H1 (cell line): Measurements from ENCODE around the gene CENPP. TPM values are rescaled to one million over a fixed set of nuclear protein-coding genes. Genes with fewer than 3 reads are reported as not detected.

ENCODE experiments used
- CTCF ChIA-PET: fragments of 300-600 bp; sonication (Branson Sonifier 250); formaldehyde crosslinking; loops from one replicate; lab custom pipeline; 2021; ENCODE audit not compliant: partially characterized antibody; lab: Charles Lee
- POLR2A ChIA-PET: fragments of 300-600 bp; sonication (Branson Sonifier 250); formaldehyde crosslinking; loops from one replicate; lab custom pipeline; 2021; ENCODE audit warnings: inconsistent platforms; ENCODE audit not compliant: partially characterized antibody; lab: Charles Lee
- DNase-seq, 2 experiments: peaks; one replicate each; pipeline versions ENCODE4 v3.0.0 to v3.0.0-alpha.2; 2010 to 2022; ENCODE audit warnings: low spot score in 2 of 2, low read depth in 1 of 2, mixed read lengths in 1 of 2
- FAIRE-seq: peaks from 2 replicates; lab custom pipeline; 2011; peaks lifted over from hg19 to GRCh38; lab: Jason Lieb, UNC
- H2AFZ ChIP-seq: 2 replicates; pipeline ENCODE4 v1.8.1; 2012; ENCODE audit warnings: low read length, inconsistent platforms
- H2AK5ac ChIP-seq: 2 replicates; pipeline ENCODE4 v1.6.1; 2013; ENCODE audit warnings: low read depth, low read length
- H2BK120ac ChIP-seq: replicated peaks from 2 replicates; pipeline ENCODE3; 2013; ENCODE audit warnings: low read depth, low read length, inconsistent platforms
- H2BK12ac ChIP-seq: 2 replicates; pipeline ENCODE4 v1.6.1; 2013; ENCODE audit warnings: low read depth, low read length
- H2BK15ac ChIP-seq: 2 replicates; pipeline ENCODE4 v1.6.1; 2013; ENCODE audit warnings: low read length
- H2BK20ac ChIP-seq: 2 replicates; pipeline ENCODE4 v1.6.1; 2013; ENCODE audit warnings: low read length
- H2BK5ac ChIP-seq: 2 replicates; pipeline ENCODE4 v1.6.1; 2013; ENCODE audit warnings: low read depth, low read length
- H3K14ac ChIP-seq: 2 replicates; pipeline ENCODE4 v1.6.1; 2013; ENCODE audit warnings: inconsistent platforms; ENCODE audit not compliant: insufficient read length
- H3K18ac ChIP-seq: 2 replicates; pipeline ENCODE4 v1.6.1; 2013; ENCODE audit warnings: low read length; ENCODE audit errors: extremely low read depth
- H3K23ac ChIP-seq: 2 replicates; pipeline ENCODE4 v1.6.1; 2013; ENCODE audit warnings: inconsistent platforms; ENCODE audit not compliant: insufficient read length
- H3K23me2 ChIP-seq: 2 replicates; pipeline ENCODE4 v1.6.1; 2013; ENCODE audit warnings: low read depth, low read length
- H3K27ac ChIP-seq: 2 replicates; pipeline ENCODE4 v1.6.1; 2011; ENCODE audit warnings: low read depth, low read length, inconsistent platforms
- H3K27me3 ChIP-seq, 4 experiments: replicated peaks in 1 of 4; 1 replicate in 1 of 4; 2 replicates in 3 of 4; pipeline versions ENCODE4 v1.6.1 to v1.8.1; 2011 to 2013; ENCODE audit warnings: low read length in 3 of 4, mild to moderate bottlenecking in 3 of 4, inconsistent platforms in 2 of 4, mixed read lengths in 2 of 4, moderate library complexity in 1 of 4; ENCODE audit not compliant: control insufficient read depth in 3 of 4, insufficient read depth in 3 of 4; ENCODE audit errors: extremely low read depth in 1 of 4
- H3K36me3 ChIP-seq, 4 experiments: 2 replicates each; pipeline versions ENCODE4 v1.6.1 to v1.8.1; 2011 to 2013; ENCODE audit warnings: mild to moderate bottlenecking in 4 of 4, low read length in 3 of 4, moderate library complexity in 2 of 4, control low read depth in 1 of 4, inconsistent platforms in 1 of 4; ENCODE audit not compliant: insufficient read depth in 4 of 4, control insufficient read depth in 2 of 4
- H3K4ac ChIP-seq: replicated peaks from 2 replicates; pipeline ENCODE3; 2013; ENCODE audit warnings: low read length, low read depth, mixed read lengths, inconsistent platforms; ENCODE audit not compliant: insufficient read length
- H3K4me1 ChIP-seq, 4 experiments: replicated peaks in 1 of 4; 1 replicate in 1 of 4; 2 replicates in 3 of 4; pipeline versions ENCODE4 v1.6.1 to v1.8.1; 2011 to 2013; ENCODE audit warnings: low read length in 3 of 4, inconsistent platforms in 2 of 4, mixed read lengths in 1 of 4; ENCODE audit not compliant: insufficient read depth in 4 of 4, control insufficient read depth in 3 of 4
- H3K4me2 ChIP-seq, 2 experiments: 2 replicates each; pipeline versions ENCODE4 v1.6.1 to v1.8.1; 2011 to 2013; ENCODE audit warnings: low read depth in 2 of 2, low read length in 2 of 2, control low read depth in 1 of 2, inconsistent platforms in 1 of 2, mild to moderate bottlenecking in 1 of 2; ENCODE audit not compliant: insufficient read depth in 1 of 2
- H3K4me3 ChIP-seq, 4 experiments: fragments of 200-600, 300-600 bp in 1 of 4; sonication (generic), shearing (Covaris generic), sonication (Bioruptor Twin) in 1 of 4; 2 replicates each; pipeline versions ENCODE4 v1.5.1 to v1.8.1; 2011 to 2016; ENCODE audit warnings: low read length in 4 of 4, low read depth in 3 of 4, control low read depth in 2 of 4, inconsistent platforms in 2 of 4, mild to moderate bottlenecking in 2 of 4, mixed read lengths in 1 of 4, moderate library complexity in 1 of 4; ENCODE audit not compliant: insufficient read depth in 2 of 4; ENCODE audit errors: extremely low read depth in 1 of 4
- H3K56ac ChIP-seq: replicated peaks from 2 replicates; pipeline ENCODE3; 2013; ENCODE audit warnings: low read depth, mild to moderate bottlenecking, mixed read lengths, low read length, inconsistent platforms; ENCODE audit not compliant: insufficient read length
- H3K79me1 ChIP-seq: 2 replicates; pipeline ENCODE4 v1.6.1; 2013; ENCODE audit warnings: low read depth, low read length, control low read depth
- H3K79me2 ChIP-seq, 2 experiments: 2 replicates each; pipeline versions ENCODE4 v1.6.1 to v1.8.1; 2012 to 2013; ENCODE audit warnings: low read length in 2 of 2, mild to moderate bottlenecking in 2 of 2, inconsistent platforms in 1 of 2; ENCODE audit not compliant: insufficient read depth in 2 of 2, control insufficient read depth in 1 of 2
- H3K9ac ChIP-seq, 4 experiments: replicated peaks in 1 of 4; 1 replicate in 1 of 4; 2 replicates in 3 of 4; pipeline versions ENCODE4 v1.6.1 to v1.8.1; 2011 to 2013; ENCODE audit warnings: low read depth in 3 of 4, low read length in 3 of 4, control low read depth in 2 of 4, mild to moderate bottlenecking in 2 of 4, moderate library complexity in 2 of 4, inconsistent platforms in 1 of 4; ENCODE audit errors: extremely low read depth in 1 of 4
- H3K9me3 ChIP-seq, 2 experiments: 2 replicates each; pipeline versions ENCODE4 v1.6.1 to v1.8.1; 2012 to 2013; ENCODE audit warnings: mild to moderate bottlenecking in 2 of 2, moderate library complexity in 2 of 2, control low read depth in 1 of 2, inconsistent platforms in 1 of 2, low read depth in 1 of 2, low read length in 1 of 2, mixed read lengths in 1 of 2; ENCODE audit not compliant: insufficient read depth in 2 of 2
- H4K20me1 ChIP-seq, 2 experiments: replicated peaks in 1 of 2; 2 replicates each; pipeline versions ENCODE3 to v1.8.1; 2011 to 2013; ENCODE audit warnings: inconsistent platforms in 2 of 2, low read length in 2 of 2, mild to moderate bottlenecking in 1 of 2; ENCODE audit not compliant: insufficient read depth in 2 of 2, control insufficient read depth in 1 of 2
- H4K5ac ChIP-seq: 2 replicates; pipeline ENCODE4 v1.6.1; 2013; ENCODE audit warnings: low read length, low read depth, mixed read lengths, inconsistent platforms; ENCODE audit not compliant: insufficient read length
- H4K8ac ChIP-seq: 2 replicates; pipeline ENCODE4 v1.8.0; 2013; ENCODE audit warnings: mild to moderate bottlenecking, moderate library complexity, low read length, inconsistent platforms; ENCODE audit not compliant: insufficient read depth; ENCODE audit errors: extremely low read depth
- H4K91ac ChIP-seq: replicated peaks from 2 replicates; pipeline ENCODE3; 2013; ENCODE audit warnings: low read length, mixed read lengths, inconsistent platforms; ENCODE audit not compliant: insufficient read length
- CEBPB ChIP-seq: IDR thresholded peaks from 2 replicates; pipeline ENCODE4 v1.6.1; 2012; ENCODE audit warnings: low read depth, low read length
- CHD1 ChIP-seq: IDR thresholded peaks from 2 replicates; pipeline ENCODE4 v1.6.1; 2012; ENCODE audit warnings: low read depth, low read length, improper control_type of control experiment
- CHD2 ChIP-seq: IDR thresholded peaks from 2 replicates; pipeline ENCODE4 v1.6.1; 2012; ENCODE audit warnings: low read length, improper control_type of control experiment
- CTCF ChIP-seq, 3 experiments: IDR thresholded peaks; 1 replicate in 2 of 3; 2 replicates in 1 of 3; pipeline versions ENCODE4 v1.5.1 to v1.6.1; 2011; ENCODE audit warnings: low read length in 3 of 3, mild to moderate bottlenecking in 3 of 3, inconsistent platforms in 2 of 3, low read depth in 1 of 3, moderate library complexity in 1 of 3; ENCODE audit not compliant: insufficient read depth in 1 of 3; ENCODE audit errors: control extremely low read depth in 1 of 3
- MAX ChIP-seq: IDR thresholded peaks from 2 replicates; pipeline ENCODE4 v1.6.1; 2012; ENCODE audit warnings: inconsistent platforms
- NANOG ChIP-seq: IDR thresholded peaks from 2 replicates; pipeline ENCODE4 v1.6.1; 2011; ENCODE audit warnings: low read length, low read depth, mild to moderate bottlenecking, inconsistent platforms; ENCODE audit not compliant: insufficient read depth, poor library complexity, severe bottlenecking
- POLR2A ChIP-seq, 2 experiments: IDR thresholded peaks; 1 replicate in 1 of 2; 2 replicates in 1 of 2; pipeline ENCODE4 v1.6.1; 2011; ENCODE audit warnings: low read depth in 2 of 2, low read length in 2 of 2, mild to moderate bottlenecking in 2 of 2; ENCODE audit errors: control extremely low read depth in 1 of 2
- POU5F1 ChIP-seq: IDR thresholded peaks from 2 replicates; pipeline ENCODE4 v1.6.1; 2011; ENCODE audit warnings: low read depth, mild to moderate bottlenecking, low read length, moderate library complexity
- SIX5 ChIP-seq: IDR thresholded peaks from 2 replicates; pipeline ENCODE4 v1.6.1; 2011; ENCODE audit warnings: mild to moderate bottlenecking, low read depth, low read length
- SP1 ChIP-seq: IDR thresholded peaks from 2 replicates; pipeline ENCODE4 v1.6.1; 2011; ENCODE audit warnings: low read depth, low read length
- SRF ChIP-seq: IDR thresholded peaks from 2 replicates; pipeline ENCODE4 v1.6.1; 2011; ENCODE audit warnings: mild to moderate bottlenecking, low read depth, low read length, moderate library complexity
- WGBS, 2 experiments: shearing (Covaris generic) in 1 of 2; methylation state at CpG; one replicate each; pipeline versions ENCODE4 v1.1.6 to v1.1.7; 2013 to 2015; ENCODE audit warnings: low lambda C conversion rate in 2 of 2, mixed read lengths in 2 of 2, inconsistent platforms in 1 of 2, low coverage in 1 of 2, missing lambda C conversion rate in 1 of 2; ENCODE audit not compliant: insufficient replicate concordance in 2 of 2, insufficient coverage in 1 of 2, insufficient read length in 1 of 2; ENCODE audit errors: extremely low coverage in 1 of 2, missing lambda C conversion rate in 1 of 2; 5-methylcytosine and 5-hydroxymethylcytosine counted together
- polyA plus RNA-seq, 7 experiments: library from polyadenylated mRNA; depleted of rRNA in 3 of 7; stranded (reverse) in 5 of 7; unstranded in 2 of 7; fragments of >200 nt in 5 of 7; fragments of 200-250 nt in 2 of 7; gene quantifications; 1 replicate in 5 of 7; 2 replicates in 1 of 7; 4 replicates in 1 of 7; pipeline versions ENCODE4 v1.2.1 to v1.2.3, GENCODE V29; 2011 to 2013; ENCODE audit warnings: missing spikeins in 2 of 7, mixed read lengths in 2 of 7
- total RNA-seq: library from RNA; stranded (reverse); fragmentation: NEBNext Ultra II Directional; extraction: Animal tissue kit (Norgen Biotek cat#: 25700); gene quantifications from 2 replicates; pipeline ENCODE4 v1.2.1, GENCODE V29; 2021

The CENPP gene
- total and polyA plus RNA-seq, 2 of the 8 experiments (the other 6 are each of a cell fraction or from before 2014, with no cell fraction given), result 2.7 to 10.8 TPM

DNA sequence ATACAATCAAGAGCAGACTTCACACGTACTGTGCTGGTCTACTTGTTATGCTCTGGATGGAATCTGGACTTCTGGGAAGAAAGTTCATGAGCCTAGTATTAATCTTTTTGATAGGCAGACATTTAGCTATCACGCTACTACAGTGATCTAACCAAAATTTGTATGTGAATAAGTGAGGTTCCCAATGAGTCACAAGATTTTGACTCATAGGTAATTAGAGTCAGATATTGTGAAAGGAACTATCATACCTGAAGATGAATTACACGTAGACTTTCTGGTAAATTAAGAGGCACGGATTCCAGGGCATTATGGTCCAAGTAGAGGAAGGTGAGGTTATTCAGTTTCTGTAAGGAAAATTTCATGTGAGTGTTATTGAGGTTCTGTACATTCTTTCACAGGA, 60.2 kb downstream of the CENPP start:
- Histone ChIP-seq H2AK5ac (no peak overlapping the region), H3K79me1 (no peaks in the 10 kb centered on the region), H3K4me2 (no peak overlapping the region), H3K27ac (no peak overlapping the region), H3K56ac (no peak overlapping the region), H3K36me3 (no peaks in the 10 kb centered on the region), H2BK12ac (no peak overlapping the region), H4K20me1 (no peaks in the 10 kb centered on the region), H2AFZ (no peak overlapping the region), H3K23ac (no peak overlapping the region), H3K4me3 (no peak overlapping the region), H2BK120ac (no peak overlapping the region), H3K79me2 (no peaks in the 10 kb centered on the region), H3K23me2 (no peaks in the 10 kb centered on the region), H3K9ac (no peak overlapping the region), H3K4me1 (no peaks in the 10 kb centered on the region), H3K9me3 (no peaks in the 10 kb centered on the region), H3K18ac (no peak overlapping the region), H3K14ac (no peak overlapping the region), H2BK15ac (no peak overlapping the region), H2BK20ac (no peak overlapping the region), H3K4ac (no peak overlapping the region), H3K27me3 (no peaks in the 10 kb centered on the region), H4K5ac (no peak overlapping the region), H2BK5ac (no peak overlapping the region), H4K91ac (no peak overlapping the region), H4K8ac (no peak overlapping the region)
- FAIRE-seq (no peak), DNase-seq (no peak)
- WGBS, 2 experiments, result 96% methylated on average over 4 of the region's 4 CpGs; no CpG with 5 or more reads in 1 of the 2 experiments
- POLR2A ChIA-PET, result no interaction called here
- CTCF ChIA-PET, result no interaction called here
- no peak for TF ChIP-seq SRF
- TF ChIP-seq CTCF (IDR thresholded peaks at IDR 0.05; ENCODE audit: control extremely low read depth in 1 of 3, insufficient read depth in 1 of 3, low read depth in 1 of 3, low read length in 3 of 3), result no peak
- TF ChIP-seq POLR2A (IDR thresholded peaks at IDR 0.05; ENCODE audit: control extremely low read depth in 1 of 2, low read depth in 2 of 2, low read length in 2 of 2), result no peak
- no peak for TF ChIP-seq SIX5
- no peak for TF ChIP-seq MAX
- TF ChIP-seq POU5F1, result no peak
- TF ChIP-seq CHD1, result no peak
- no peak for TF ChIP-seq CHD2
- no peak for TF ChIP-seq CEBPB
- no peak for TF ChIP-seq NANOG
- TF ChIP-seq SP1, result no peak
